Tibial artery (tissue), 4 donors: Measurements from ENCODE around the gene KRTAP5-5.
"Not testable (repeated sequence)": the region's sequence is repeated elsewhere in the genome, so short reads cannot be mapped to it uniquely, and the experiment has no call there.

Experiments
- DNase-seq, 2 donors: peaks; one replicate each; pipeline ENCODE4 v3.0.0-alpha.2; 2019
- H3K27ac ChIP-seq, 2 donors: fragments of 200-600 bp; sonication (generic) in 1 of 2; 1 replicate in 1 of 2; 2 replicates in 1 of 2; pipeline ENCODE4 v1.5.1; 2018 to 2019; ENCODE audit warnings: mild to moderate bottlenecking in 1 of 2
- H3K27me3 ChIP-seq, 2 donors: fragments of 200-600 bp; sonication (generic) in 1 of 2; one replicate each; pipeline versions ENCODE4 v1.5.1 to v1.6.0; 2016 to 2019
- H3K36me3 ChIP-seq, 3 donors: fragments of 200-600 bp; sonication (generic) in 2 of 3; one replicate each; pipeline ENCODE4 v1.5.1; 2016 to 2019; ENCODE audit warnings: mild to moderate bottlenecking in 2 of 3
- H3K4me1 ChIP-seq, 4 donors: fragments of 200-600 bp; sonication (generic) in 2 of 4; 1 replicate in 3 of 4; 2 replicates in 1 of 4; pipeline ENCODE4 v1.5.1; 2016 to 2019
- H3K4me3 ChIP-seq, 2 donors: fragments of 200-600 bp; sonication (generic) in 1 of 2; 1 replicate in 1 of 2; 2 replicates in 1 of 2; pipeline ENCODE4 v1.5.1; 2018 to 2019; ENCODE audit warnings: mild to moderate bottlenecking in 2 of 2
- H3K9me3 ChIP-seq, 3 donors: fragments of 200-600 bp; sonication (generic) in 1 of 3; one replicate each; pipeline ENCODE4 v1.5.1; 2016 to 2019
- CTCF ChIP-seq, 2 experiments: fragments of 200-600 bp in 1 of 2; fragments of 450-650 bp in 1 of 2; IDR thresholded peaks; one replicate each; pipeline ENCODE4 v1.5.1; 2017 to 2019; ENCODE audit warnings: antibody characterized with exemption in 2 of 2, mild to moderate bottlenecking in 1 of 2, moderate library complexity in 1 of 2
- intact Hi-C: fragments of 100-400 bp; cut with DNase I; formaldehyde crosslinking; loops from one replicate; pipeline ENCODE4 v1.15.0; 2023; ENCODE audit warnings: low total_unique reads

KRTAP5-5 gene

GRCh38 chr11:1598816-1599215 is 30.8 kb upstream of the KRTAP5-5 start:
- no peak for TF ChIP-seq CTCF (IDR thresholded peaks at IDR 0.05)
- H3K4me1 ChIP-seq, result no peaks in the 10 kb centered on the region
- peaks cover 0 to 17% of the 10 kb centered on the region in 2 donors for H3K27me3 ChIP-seq
- no peak overlapping the region for H3K27ac ChIP-seq
- H3K9me3 ChIP-seq, result no peaks in the 10 kb centered on the region
- no peaks in the 10 kb centered on the region for H3K36me3 ChIP-seq
- intact Hi-C loops, result no loop called here
- H3K4me3 ChIP-seq, result no peak overlapping the region
- peak in 1 of 2 donors; percentile 10 for DNase-seq

GRCh38 chr11:1600626-1601025 is 28.9 kb upstream of the KRTAP5-5 start:
- H3K9me3 ChIP-seq, result no peaks in the 10 kb centered on the region
- H3K4me1 ChIP-seq, result no peaks in the 10 kb centered on the region
- H3K36me3 ChIP-seq, result no peaks in the 10 kb centered on the region
- no peak overlapping the region for H3K27ac ChIP-seq
- intact Hi-C loops, result no loop called here
- no peak overlapping the region for H3K4me3 ChIP-seq
- no peak for DNase-seq
- no peak for TF ChIP-seq CTCF (IDR thresholded peaks at IDR 0.05)
- peaks cover 0 to 27% of the 10 kb centered on the region in 2 donors for H3K27me3 ChIP-seq

GRCh38 chr11:1601663-1602062 is 27.9 kb upstream of the KRTAP5-5 start:
- intact Hi-C loops, DNase-seq, H3K9me3 ChIP-seq, H3K4me1 ChIP-seq, H3K27ac ChIP-seq, H3K4me3 ChIP-seq, H3K36me3 ChIP-seq: not testable (repeated sequence)
- peaks cover 0 to 33% of the 10 kb centered on the region in 2 donors for H3K27me3 ChIP-seq

GRCh38 chr11:1603629-1604028 is 25.9 kb upstream of the KRTAP5-5 start:
- Histone ChIP-seq H3K27ac (no peak overlapping the region), H3K27me3 (peaks cover 0 to 38% of the 10 kb centered on the region in 2 donors), H3K9me3 (no peaks in the 10 kb centered on the region), H3K36me3 (no peaks in the 10 kb centered on the region), H3K4me3 (no peak overlapping the region), H3K4me1 (no peaks in the 10 kb centered on the region)
- intact Hi-C loops, result no loop called here
- DNase-seq, result no peak
- TF ChIP-seq CTCF (IDR thresholded peaks at IDR 0.05), result no peak

- Histone ChIP-seq H3K27me3 (peaks cover 0 to 40% of the 10 kb centered on the region in 2 donors), H3K4me1 (no peaks in the 10 kb centered on the region), H3K4me3 (no peak overlapping the region), H3K36me3 (no peaks in the 10 kb centered on the region), H3K27ac (no peak overlapping the region), H3K9me3 (no peaks in the 10 kb centered on the region)
- intact Hi-C loops, result no loop called here
- no peak for TF ChIP-seq CTCF (IDR thresholded peaks at IDR 0.05)
- DNase-seq, result no peak
Measured at GRCh38 chr11:1604181-1604580, 25.4 kb upstream of the KRTAP5-5 start.

- intact Hi-C loops, result no loop called here
- H3K27me3 ChIP-seq, result peaks cover 0 to 41% of the 10 kb centered on the region in 2 donors
- H3K27ac ChIP-seq, result no peak overlapping the region
- H3K4me1 ChIP-seq, result no peaks in the 10 kb centered on the region
- peak in 1 of 2 donors; percentile 42 for DNase-seq
- H3K36me3 ChIP-seq, result no peaks in the 10 kb centered on the region
- no peaks in the 10 kb centered on the region for H3K9me3 ChIP-seq
- no peak overlapping the region for H3K4me3 ChIP-seq
- TF ChIP-seq CTCF (IDR thresholded peaks at IDR 0.05), result no peak
Measured at GRCh38 chr11:1604711-1605110, 24.9 kb upstream of the KRTAP5-5 start.

GRCh38 chr11:1605923-1606322 is 23.7 kb upstream of the KRTAP5-5 start:
- H3K36me3 ChIP-seq, intact Hi-C loops, H3K9me3 ChIP-seq, H3K27ac ChIP-seq, H3K4me3 ChIP-seq, H3K4me1 ChIP-seq: not testable (repeated sequence)
- H3K27me3 ChIP-seq, result peaks cover 0 to 41% of the 10 kb centered on the region in 2 donors
- DNase-seq, result peak in 1 of 2 donors; percentile 27

- H3K9me3 ChIP-seq, H3K36me3 ChIP-seq, intact Hi-C loops, H3K27ac ChIP-seq, H3K4me1 ChIP-seq, H3K4me3 ChIP-seq: not testable (repeated sequence)
- peak in 1 of 2 donors; percentile 39 for DNase-seq
- peaks cover 0 to 41% of the 10 kb centered on the region in 2 donors for H3K27me3 ChIP-seq
Measured at GRCh38 chr11:1607156-1607845, 22.3 kb upstream of the KRTAP5-5 start.

- DNase-seq, result peak in 1 of 2 donors; percentile 41
- H3K9me3 ChIP-seq, intact Hi-C loops, H3K4me3 ChIP-seq, H3K27ac ChIP-seq, H3K4me1 ChIP-seq, H3K36me3 ChIP-seq: not testable (repeated sequence)
- H3K27me3 ChIP-seq, result peaks cover 0 to 41% of the 10 kb centered on the region in 2 donors
Measured at GRCh38 chr11:1607901-1608300, 21.7 kb upstream of the KRTAP5-5 start.
